ENCODE results near the gene CNIH3. TPM values are rescaled to one million over a fixed set of nuclear protein-coding genes. Genes with fewer than 3 reads are reported as not detected.

Gene CNIH3
- total RNA-seq, 1 donor from 2014 or later, result 1.5 TPM

DNA sequence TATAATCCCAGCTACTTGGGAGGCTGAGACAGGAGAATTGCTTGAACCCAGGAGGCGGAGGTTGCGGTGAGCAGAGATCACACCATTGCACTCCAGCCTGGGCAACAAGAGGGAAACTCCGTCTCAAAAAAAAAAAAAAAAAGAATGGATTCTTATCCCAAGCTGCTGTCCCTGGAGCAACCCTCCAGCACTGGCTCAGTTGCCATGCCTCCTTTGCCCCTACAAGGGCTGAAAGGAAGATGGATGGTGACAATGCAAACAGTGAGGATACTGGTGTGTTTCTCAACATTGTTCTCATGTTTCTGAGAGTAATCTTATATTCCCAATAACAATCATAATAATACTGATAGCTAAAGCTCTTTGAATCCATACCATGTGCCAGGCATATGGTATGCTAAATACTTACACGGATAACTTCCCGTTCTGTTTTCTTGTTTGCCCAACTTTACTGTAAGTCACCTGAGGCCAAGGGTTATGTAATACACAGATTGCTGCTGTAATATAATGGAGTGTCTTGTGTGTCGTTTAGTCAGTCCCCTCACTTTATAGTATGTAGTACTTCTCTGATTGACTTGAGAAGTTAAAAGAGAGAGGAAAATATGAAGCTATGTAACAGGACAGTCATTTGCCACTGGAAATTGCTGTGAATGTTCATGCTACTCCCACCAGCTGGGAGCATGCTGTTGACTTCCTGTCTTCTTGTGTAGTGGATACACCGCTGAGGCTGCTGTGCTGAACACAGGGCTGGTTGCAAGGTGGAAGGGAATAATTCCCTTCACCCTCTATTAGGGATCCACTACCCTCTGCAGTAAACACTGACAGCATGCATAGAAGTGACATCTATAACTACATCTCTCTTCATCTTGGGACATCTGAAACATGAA is 153.6 kb downstream of the CNIH3 start:
- TF ChIP-seq, protein P1, sequence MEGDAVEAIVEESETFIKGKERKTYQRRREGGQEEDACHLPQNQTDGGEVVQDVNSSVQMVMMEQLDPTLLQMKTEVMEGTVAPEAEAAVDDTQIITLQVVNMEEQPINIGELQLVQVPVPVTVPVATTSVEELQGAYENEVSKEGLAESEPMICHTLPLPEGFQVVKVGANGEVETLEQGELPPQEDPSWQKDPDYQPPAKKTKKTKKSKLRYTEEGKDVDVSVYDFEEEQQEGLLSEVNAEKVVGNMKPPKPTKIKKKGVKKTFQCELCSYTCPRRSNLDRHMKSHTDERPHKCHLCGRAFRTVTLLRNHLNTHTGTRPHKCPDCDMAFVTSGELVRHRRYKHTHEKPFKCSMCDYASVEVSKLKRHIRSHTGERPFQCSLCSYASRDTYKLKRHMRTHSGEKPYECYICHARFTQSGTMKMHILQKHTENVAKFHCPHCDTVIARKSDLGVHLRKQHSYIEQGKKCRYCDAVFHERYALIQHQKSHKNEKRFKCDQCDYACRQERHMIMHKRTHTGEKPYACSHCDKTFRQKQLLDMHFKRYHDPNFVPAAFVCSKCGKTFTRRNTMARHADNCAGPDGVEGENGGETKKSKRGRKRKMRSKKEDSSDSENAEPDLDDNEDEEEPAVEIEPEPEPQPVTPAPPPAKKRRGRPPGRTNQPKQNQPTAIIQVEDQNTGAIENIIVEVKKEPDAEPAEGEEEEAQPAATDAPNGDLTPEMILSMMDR (IDR thresholded peaks at IDR 0.05), result no peak
- no peak for DNase-seq (ENCODE audit: low spot score)
- Mint-ChIP-seq H3K4me1 (ENCODE audit: low read depth) (peaks cover 10% of the 10 kb centered on the region), H3K36me3 (ENCODE audit: low read depth) (no peaks in the 10 kb centered on the region), H3K4me3 (ENCODE audit: unreplicated experiment) (no peak overlapping the region), H3K27ac (ENCODE audit: unreplicated experiment) (no peak overlapping the region), H3K27me3 (ENCODE audit: low read depth) (peaks cover 35% of the 10 kb centered on the region), H3K9me3 (ENCODE audit: low read depth) (no peaks in the 10 kb centered on the region)

DNA sequence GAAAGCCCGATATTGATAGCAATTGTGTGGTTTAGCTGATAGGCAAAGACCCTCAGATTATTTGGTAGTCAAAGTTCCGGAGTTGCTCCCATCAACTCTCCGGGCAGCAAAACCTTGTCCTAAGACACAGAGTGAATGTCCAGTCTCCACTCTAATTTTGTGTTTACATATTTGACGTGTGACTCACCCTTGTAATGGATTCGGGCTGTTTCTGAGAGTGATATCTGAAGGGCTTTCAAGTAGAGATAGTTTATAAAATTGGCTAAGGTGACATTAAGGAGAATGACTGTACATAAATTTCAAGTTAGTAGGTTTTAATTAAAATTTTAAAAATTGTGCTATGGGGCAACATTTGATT is 154.2 kb downstream of the CNIH3 start:
- H3K9me3 Mint-ChIP-seq (ENCODE audit: low read depth), result no peaks in the 10 kb centered on the region
- H3K4me1 Mint-ChIP-seq (ENCODE audit: low read depth), result peaks cover 10% of the 10 kb centered on the region
- peaks cover 33% of the 10 kb centered on the region for H3K27me3 Mint-ChIP-seq (ENCODE audit: low read depth)
- TF ChIP-seq, protein P1 (IDR thresholded peaks at IDR 0.05), result no peak
- H3K36me3 Mint-ChIP-seq (ENCODE audit: low read depth), result no peaks in the 10 kb centered on the region
- no peak overlapping the region for H3K4me3 Mint-ChIP-seq (ENCODE audit: unreplicated experiment)
- no peak for DNase-seq (ENCODE audit: low spot score)
- no peak overlapping the region for H3K27ac Mint-ChIP-seq (ENCODE audit: unreplicated experiment)

DNA sequence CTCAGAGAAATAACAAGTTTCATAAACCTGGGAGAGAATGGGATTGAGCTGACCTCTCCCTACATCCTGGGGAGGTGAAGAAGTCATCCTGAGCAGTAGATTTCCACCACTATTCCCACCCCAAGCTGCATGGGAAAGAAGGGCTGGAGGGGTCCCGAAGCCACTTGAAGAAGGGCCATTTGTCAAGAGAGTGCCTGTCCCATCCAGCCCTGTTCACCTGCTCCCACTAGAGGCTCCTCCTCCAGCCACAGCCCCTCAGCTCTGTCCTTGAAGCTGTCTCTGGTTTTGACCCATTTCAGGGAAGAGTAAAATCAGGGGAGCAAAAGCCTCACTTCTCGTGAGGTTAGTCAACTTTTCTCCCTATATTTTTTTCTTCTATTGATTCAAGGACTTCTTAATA is 157.5 kb downstream of the CNIH3 start:
- Mint-ChIP-seq H3K4me3 (ENCODE audit: unreplicated experiment) (no peak overlapping the region), H3K27ac (ENCODE audit: unreplicated experiment) (no peak overlapping the region), H3K9me3 (ENCODE audit: low read depth) (no peaks in the 10 kb centered on the region), H3K4me1 (ENCODE audit: low read depth) (peaks cover 10% of the 10 kb centered on the region), H3K27me3 (ENCODE audit: low read depth) (peaks cover 17% of the 10 kb centered on the region), H3K36me3 (ENCODE audit: low read depth) (no peaks in the 10 kb centered on the region)
- TF ChIP-seq, protein P1 (IDR thresholded peaks at IDR 0.05), result no peak
- DNase-seq (ENCODE audit: low spot score), result no peak

DNA sequence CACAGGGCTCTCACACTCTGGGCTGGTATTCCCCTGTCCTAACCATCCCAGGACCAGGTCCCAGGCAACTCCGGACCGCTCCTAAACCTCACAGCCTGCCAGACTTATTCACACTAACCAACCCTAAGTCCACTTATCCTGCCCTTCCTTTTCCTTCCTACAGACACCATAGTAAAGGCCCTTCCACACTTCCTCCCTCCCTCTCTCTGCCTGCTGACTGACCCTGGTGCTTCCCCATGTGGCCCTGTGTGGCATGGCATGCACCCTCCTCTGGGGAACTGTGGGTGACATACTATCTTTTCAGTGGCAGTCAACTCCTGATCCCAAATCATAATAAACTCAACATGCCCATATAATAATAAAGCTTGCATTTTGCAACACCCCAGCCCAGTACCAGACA is 158.3 kb downstream of the CNIH3 start:
- TF ChIP-seq, protein P1 (IDR thresholded peaks at IDR 0.05), result no peak
- Mint-ChIP-seq H3K4me1 (ENCODE audit: low read depth) (peaks cover 10% of the 10 kb centered on the region), H3K9me3 (ENCODE audit: low read depth) (no peaks in the 10 kb centered on the region), H3K36me3 (ENCODE audit: low read depth) (no peaks in the 10 kb centered on the region), H3K4me3 (ENCODE audit: unreplicated experiment) (no peak overlapping the region), H3K27me3 (ENCODE audit: low read depth) (peaks cover 17% of the 10 kb centered on the region), H3K27ac (ENCODE audit: unreplicated experiment) (no peak overlapping the region)
- DNase-seq (ENCODE audit: low spot score), result no peak

DNA sequence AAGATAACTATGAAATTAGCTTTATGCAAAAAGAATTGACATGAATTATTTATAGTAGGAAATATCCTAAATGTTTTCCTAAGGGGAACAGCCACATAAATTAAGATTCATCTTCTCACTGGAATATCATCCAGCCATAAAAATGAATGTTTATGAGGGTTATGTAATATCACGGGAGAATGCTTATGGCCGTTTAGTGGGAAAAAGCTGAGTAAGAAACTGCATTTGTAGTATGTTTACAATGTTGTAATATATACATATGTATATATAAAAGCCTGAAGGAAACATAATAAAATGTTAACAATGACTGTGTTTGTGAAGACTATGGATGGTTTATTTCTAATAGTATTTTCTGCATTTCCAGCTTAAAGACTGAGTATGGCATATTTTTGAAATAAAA is 161.1 kb downstream of the CNIH3 start:
- no peaks in the 10 kb centered on the region for H3K9me3 Mint-ChIP-seq (ENCODE audit: low read depth)
- peaks cover 23% of the 10 kb centered on the region for H3K27me3 Mint-ChIP-seq (ENCODE audit: low read depth)
- H3K4me3 Mint-ChIP-seq (ENCODE audit: unreplicated experiment), result no peak overlapping the region
- TF ChIP-seq, protein P1 (IDR thresholded peaks at IDR 0.05), result no peak
- no peak overlapping the region for H3K27ac Mint-ChIP-seq (ENCODE audit: unreplicated experiment)
- no peaks in the 10 kb centered on the region for H3K36me3 Mint-ChIP-seq (ENCODE audit: low read depth)
- no peaks in the 10 kb centered on the region for H3K4me1 Mint-ChIP-seq (ENCODE audit: low read depth)
- DNase-seq (ENCODE audit: low spot score), result no peak
